Astrocyte (in vitro differentiated cells and primary cell): ENCODE results near the gene ILF3. TPM values are rescaled to one million over a fixed set of nuclear protein-coding genes. Genes with fewer than 3 reads are reported as not detected.

ENCODE experiments used
- DNase-seq: peaks from one replicate; pipeline ENCODE4 v3.0.0-alpha.2; 2010; ENCODE audit warnings: low read depth
- FAIRE-seq: peaks from 2 replicates; lab custom pipeline; 2011; peaks lifted over from hg19 to GRCh38; lab: Jason Lieb, UNC
- H2AFZ ChIP-seq: 2 replicates; pipeline ENCODE4 v1.6.0; 2012; ENCODE audit warnings: low read depth, low read length, inconsistent platforms
- H3K27ac ChIP-seq: 2 replicates; pipeline ENCODE4 v1.5.1; 2011; ENCODE audit warnings: low read depth, low read length, inconsistent platforms
- H3K27me3 ChIP-seq: 2 replicates; pipeline ENCODE4 v1.6.0; 2011; ENCODE audit warnings: low read length, inconsistent platforms; ENCODE audit not compliant: insufficient read depth
- H3K36me3 ChIP-seq: 2 replicates; pipeline ENCODE4 v1.5.1; 2011; ENCODE audit warnings: low read length, inconsistent platforms; ENCODE audit not compliant: insufficient read depth
- H3K4me1 ChIP-seq: 2 replicates; pipeline ENCODE4 v1.5.1; 2011; ENCODE audit warnings: low read length, inconsistent platforms; ENCODE audit not compliant: insufficient read depth
- H3K4me2 ChIP-seq: 2 replicates; pipeline ENCODE4 v1.6.0; 2012; ENCODE audit warnings: low read length, inconsistent platforms
- H3K4me3 ChIP-seq: 2 replicates; pipeline ENCODE4 v1.5.1; 2011; ENCODE audit warnings: low read depth, mild to moderate bottlenecking, low read length, inconsistent platforms; ENCODE audit not compliant: insufficient read depth
- H3K79me2 ChIP-seq: 2 replicates; pipeline ENCODE4 v1.6.0; 2012; ENCODE audit warnings: mild to moderate bottlenecking, low read length, inconsistent platforms; ENCODE audit not compliant: insufficient read depth
- H3K9ac ChIP-seq: 2 replicates; pipeline ENCODE4 v1.6.0; 2012; ENCODE audit warnings: mild to moderate bottlenecking, low read length, inconsistent platforms
- H3K9me3 ChIP-seq: 2 replicates; pipeline ENCODE4 v1.5.1; 2012; ENCODE audit warnings: low read depth, mild to moderate bottlenecking, low read length, inconsistent platforms; ENCODE audit not compliant: insufficient read depth
- H4K20me1 ChIP-seq: 2 replicates; pipeline ENCODE4 v1.6.0; 2012; ENCODE audit warnings: low read length, inconsistent platforms; ENCODE audit not compliant: insufficient read depth
- H3K27ac Mint-ChIP-seq: one replicate; pipeline ENCODE4 v1.8.0; 2021; ENCODE audit warnings: mild to moderate bottlenecking, mixed read lengths; ENCODE audit not compliant: unreplicated experiment
- H3K27me3 Mint-ChIP-seq: one replicate; pipeline ENCODE4 v1.8.0; 2021; ENCODE audit warnings: low read depth, mixed read lengths; ENCODE audit not compliant: unreplicated experiment
- H3K36me3 Mint-ChIP-seq: one replicate; pipeline ENCODE4 v1.8.0; 2021; ENCODE audit warnings: low read depth, mixed read lengths; ENCODE audit not compliant: unreplicated experiment
- H3K4me1 Mint-ChIP-seq: one replicate; pipeline ENCODE4 v1.8.0; 2021; ENCODE audit warnings: low read depth, mixed read lengths; ENCODE audit not compliant: unreplicated experiment
- H3K4me3 Mint-ChIP-seq: one replicate; pipeline ENCODE4 v1.8.0; 2021; ENCODE audit warnings: mild to moderate bottlenecking, moderate library complexity, mixed read lengths; ENCODE audit not compliant: unreplicated experiment
- H3K9me3 Mint-ChIP-seq: one replicate; pipeline ENCODE4 v1.8.0; 2021; ENCODE audit warnings: mild to moderate bottlenecking, mixed read lengths; ENCODE audit not compliant: unreplicated experiment
- CTCF ChIP-seq: IDR thresholded peaks from 2 replicates; pipeline ENCODE4 v1.5.1; 2011; ENCODE audit warnings: low read depth, mild to moderate bottlenecking, inconsistent platforms, low read length, moderate library complexity; ENCODE audit not compliant: insufficient read depth
- EZH2 ChIP-seq: IDR thresholded peaks from 2 replicates; pipeline ENCODE4 v1.6.1; 2012; ENCODE audit warnings: mild to moderate bottlenecking, low read length, inconsistent platforms; ENCODE audit not compliant: insufficient read depth
- total RNA-seq: library from RNA; stranded (reverse); gene quantifications from 2 replicates; pipeline ENCODE4 v1.2.1, GENCODE V29; 2021

ILF3 gene
- total RNA-seq, 1 donor from 2014 or later = 244 TPM

- Mint-ChIP-seq H3K4me1 (peaks cover 7% of the 10 kb centered on the region), H3K27ac (peak overlapping the region; percentile 77), H3K9me3 (no peaks in the 10 kb centered on the region), H3K27me3 (no peaks in the 10 kb centered on the region), H3K36me3 (peaks cover 10% of the 10 kb centered on the region), H3K4me3 (peak overlapping the region; percentile 58)
- H3K27me3 ChIP-seq = no peaks in the 10 kb centered on the region
- H3K9ac ChIP-seq = peak overlapping the region; percentile 50
- H3K4me3 ChIP-seq = no peak overlapping the region
- H3K4me2 ChIP-seq = peak overlapping the region; percentile 61
- TF ChIP-seq CTCF (no peak), EZH2 (no peak)
- peaks cover 9% of the 10 kb centered on the region for H3K4me1 ChIP-seq
- H3K36me3 ChIP-seq = peaks cover 2% of the 10 kb centered on the region
- H3K9me3 ChIP-seq = no peaks in the 10 kb centered on the region
- peaks cover 11% of the 10 kb centered on the region for H4K20me1 ChIP-seq
- peaks cover 30% of the 10 kb centered on the region for H3K79me2 ChIP-seq
- peak overlapping the region; percentile 38 for H2AFZ ChIP-seq
- FAIRE-seq (peak; percentile 26), DNase-seq (peak; percentile 87)
- H3K27ac ChIP-seq = peak overlapping the region; percentile 69
These were observed 36.6 kb upstream of the ILF3 start for GRCh38 chr19:10617409-10618121.

GRCh38 chr19:10618846-10619245, 35.3 kb upstream of the ILF3 start:
- FAIRE-seq = no peak
- Histone ChIP-seq H3K9me3 (no peaks in the 10 kb centered on the region), H3K36me3 (peaks cover 2% of the 10 kb centered on the region), H2AFZ (no peak overlapping the region), H3K9ac (no peak overlapping the region), H3K4me3 (no peak overlapping the region), H3K27ac (peak overlapping the region; percentile 2), H4K20me1 (peaks cover 5% of the 10 kb centered on the region), H3K4me1 (peaks cover 9% of the 10 kb centered on the region), H3K4me2 (no peak overlapping the region), H3K79me2 (peaks cover 28% of the 10 kb centered on the region), H3K27me3 (no peaks in the 10 kb centered on the region)
- DNase-seq = no peak
- H3K27ac Mint-ChIP-seq = no peak overlapping the region
- peaks cover 7% of the 10 kb centered on the region for H3K4me1 Mint-ChIP-seq
- no peaks in the 10 kb centered on the region for H3K27me3 Mint-ChIP-seq
- H3K36me3 Mint-ChIP-seq = peaks cover 8% of the 10 kb centered on the region
- TF ChIP-seq CTCF (no peak), EZH2 (no peak)
- H3K4me3 Mint-ChIP-seq = no peak overlapping the region
- no peaks in the 10 kb centered on the region for H3K9me3 Mint-ChIP-seq

GRCh38 chr19:10620786-10621185, 33.4 kb upstream of the ILF3 start:
- H3K9ac ChIP-seq = no peak overlapping the region
- H2AFZ ChIP-seq = no peak overlapping the region
- Mint-ChIP-seq H3K4me1 (peaks cover 7% of the 10 kb centered on the region), H3K9me3 (no peaks in the 10 kb centered on the region), H3K4me3 (no peak overlapping the region), H3K27ac (no peak overlapping the region), H3K27me3 (no peaks in the 10 kb centered on the region), H3K36me3 (peaks cover 5% of the 10 kb centered on the region)
- peaks cover 28% of the 10 kb centered on the region for H3K79me2 ChIP-seq
- TF ChIP-seq EZH2 (no peak), CTCF (no peak)
- DNase-seq (no peak), FAIRE-seq (no peak)
- H3K27me3 ChIP-seq = no peaks in the 10 kb centered on the region
- no peaks in the 10 kb centered on the region for H3K9me3 ChIP-seq
- no peak overlapping the region for H3K4me3 ChIP-seq
- H3K36me3 ChIP-seq = no peaks in the 10 kb centered on the region
- peaks cover 14% of the 10 kb centered on the region for H3K4me1 ChIP-seq
- peaks cover 11% of the 10 kb centered on the region for H4K20me1 ChIP-seq
- no peak overlapping the region for H3K27ac ChIP-seq
- no peak overlapping the region for H3K4me2 ChIP-seq
